GM15510 (cell line): Measurements from ENCODE around the gene RPL32.

ENCODE experiments used
- POLR2A ChIP-seq: IDR thresholded peaks from 3 replicates; pipeline ENCODE4 v1.6.1; 2011; ENCODE audit warnings: borderline replicate concordance; ENCODE audit not compliant: insufficient read length; ENCODE audit errors: extremely low read depth

RPL32 gene

GRCh38 chr3:12807601-12808359 is 33.6 kb downstream of the RPL32 start:
- no peak for TF ChIP-seq POLR2A

DNA sequence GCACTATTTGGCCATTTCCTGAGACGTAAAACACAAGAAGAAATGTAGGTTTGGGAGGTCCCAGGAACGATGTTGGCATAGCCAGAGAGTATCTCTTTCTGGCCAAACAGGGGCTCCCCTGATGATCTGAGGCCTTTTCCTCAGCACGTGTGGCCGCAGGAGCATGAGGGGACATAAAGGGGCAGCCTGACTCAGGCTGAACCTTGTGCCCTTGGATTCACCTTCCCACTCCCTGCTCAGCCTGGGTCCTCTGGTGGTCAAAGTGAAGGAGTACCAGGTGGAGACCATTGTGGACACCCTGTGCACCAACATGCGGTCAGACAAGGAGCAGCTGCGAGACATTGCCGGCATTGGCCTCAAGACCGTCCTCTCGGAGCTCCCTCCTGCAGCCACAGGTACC is 34.3 kb downstream of the RPL32 start:
- TF ChIP-seq POLR2A: no peak

- no peak for TF ChIP-seq POLR2A
Observed at GRCh38 chr3:12803371-12803770, 38.0 kb downstream of the RPL32 start.

GRCh38 chr3:12799525-12800440 is 41.6 kb downstream of the RPL32 start:
- TF ChIP-seq POLR2A: no peak

- no peak for TF ChIP-seq POLR2A
Observed at GRCh38 chr3:12798559-12799179, 42.7 kb downstream of the RPL32 start.

GRCh38 chr3:12797892-12798558 is 43.3 kb downstream of the RPL32 start:
- no peak for TF ChIP-seq POLR2A

- TF ChIP-seq POLR2A: no peak
Observed at GRCh38 chr3:12797124-12797891, 44.1 kb downstream of the RPL32 start.

GRCh38 chr3:12796171-12797123 is 44.9 kb downstream of the RPL32 start, which contains the start of gene CAND2:
Gene CAND2 (plus strand): TSS chr3:12796680. CDS start chr3:12796721, 41 bp downstream.
- no peak for TF ChIP-seq POLR2A

GRCh38 chr3:12793701-12794100 is 47.7 kb downstream of the RPL32 start:
- no peak for TF ChIP-seq POLR2A

- TF ChIP-seq POLR2A: no peak
Observed at GRCh38 chr3:12791430-12791829, 49.9 kb downstream of the RPL32 start.

GRCh38 chr3:12785096-12785495 is 56.3 kb downstream of the RPL32 start:
- TF ChIP-seq POLR2A: no peak
